ENCODE results near the gene SPNS3. TPM values are rescaled to one million over a fixed set of nuclear protein-coding genes. Genes with fewer than 3 reads are reported as not detected.

SPNS3 gene
- total and polyA plus RNA-seq, 10 of the 15 experiments (the other 5 are each of a cell fraction or from before 2014, with no cell fraction given), result 0.16 to 2.6 (median 0.97) TPM

DNA sequence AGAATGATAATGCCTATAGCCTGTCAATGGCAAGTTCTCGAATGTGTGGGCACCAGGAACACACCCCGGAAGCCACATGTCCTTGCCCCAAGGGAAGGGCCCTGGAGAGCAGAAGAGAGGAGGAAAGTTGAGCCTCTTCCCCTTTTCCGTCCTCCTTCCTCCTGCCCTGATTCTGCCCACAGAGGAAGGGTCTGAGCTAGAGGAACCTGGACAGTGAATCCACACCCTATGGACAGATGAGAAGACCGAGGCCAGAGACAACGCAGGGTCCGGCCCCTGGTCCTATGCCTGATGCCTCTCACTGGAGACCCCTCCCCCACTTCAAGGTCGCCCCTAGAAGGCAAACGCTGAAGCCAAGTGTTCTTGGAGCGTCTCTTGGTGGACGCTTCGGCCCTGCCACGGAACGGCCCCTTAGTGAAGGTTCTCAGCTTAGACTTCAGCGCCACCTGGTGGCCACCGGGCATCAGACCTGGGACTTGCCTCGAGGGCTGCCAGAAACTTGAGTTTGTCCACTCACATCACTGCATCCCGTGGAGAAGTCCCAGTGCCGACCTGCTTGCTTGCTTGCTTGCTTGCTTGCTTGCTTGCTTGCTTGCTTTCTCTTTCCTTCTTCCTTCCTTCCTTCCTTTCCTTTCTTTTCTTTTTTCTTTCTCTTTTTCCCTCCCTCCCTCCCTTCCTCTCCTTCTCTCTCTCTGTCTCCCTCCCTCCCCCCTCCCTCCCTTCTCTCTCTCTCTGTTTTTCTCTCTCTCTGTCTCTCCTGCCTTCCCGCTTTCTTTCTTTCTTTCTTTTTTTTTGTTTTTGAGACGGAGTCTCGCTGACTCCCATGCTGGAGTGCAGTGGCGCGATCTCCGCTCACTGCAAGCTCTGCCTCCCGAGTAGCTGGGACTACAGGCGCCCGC, 20.6 kb upstream of the SPNS3 start (continued):
- TF ChIP-seq ZNF592 (IDR thresholded peaks at IDR 0.05) (0 out of 2 replicates have a peak, but pooled peaks have one; percentile 35), RBBP5 (conservative IDR thresholded peaks at IDR 0.05) (no peak), BCLAF1 (IDR thresholded peaks at IDR 0.05) (no peak), RAD21 (IDR thresholded peaks at IDR 0.05; ENCODE audit: insufficient read depth, low read depth, low read length) (peak; percentile 100), IKZF1 (conservative IDR thresholded peaks at IDR 0.05) (peak; percentile 78), TCF12 (IDR thresholded peaks at IDR 0.05; ENCODE audit: low read depth, low read length) (no peak), PML (IDR thresholded peaks at IDR 0.05; ENCODE audit: low read length) (no peak), ESRRA (IDR thresholded peaks at IDR 0.05; ENCODE audit: low read length) (no peak), ZNF384 (IDR thresholded peaks at IDR 0.05; ENCODE audit: borderline replicate concordance, low read depth, low read length) (no peak), KAT2A (conservative IDR thresholded peaks at IDR 0.05; ENCODE audit: control insufficient read depth, low read depth, low read length) (no peak), MXI1 (IDR thresholded peaks at IDR 0.05; ENCODE audit: low read depth, low read length) (0 out of 2 replicates have a peak, but pooled peaks have one; percentile 45), ZBTB11 (CRISPR knock-in tag; IDR thresholded peaks at IDR 0.05) (no peak), TCF7 (IDR thresholded peaks at IDR 0.05; ENCODE audit: borderline replicate concordance) (no peak)
- TF ChIP-seq, protein P1, sequence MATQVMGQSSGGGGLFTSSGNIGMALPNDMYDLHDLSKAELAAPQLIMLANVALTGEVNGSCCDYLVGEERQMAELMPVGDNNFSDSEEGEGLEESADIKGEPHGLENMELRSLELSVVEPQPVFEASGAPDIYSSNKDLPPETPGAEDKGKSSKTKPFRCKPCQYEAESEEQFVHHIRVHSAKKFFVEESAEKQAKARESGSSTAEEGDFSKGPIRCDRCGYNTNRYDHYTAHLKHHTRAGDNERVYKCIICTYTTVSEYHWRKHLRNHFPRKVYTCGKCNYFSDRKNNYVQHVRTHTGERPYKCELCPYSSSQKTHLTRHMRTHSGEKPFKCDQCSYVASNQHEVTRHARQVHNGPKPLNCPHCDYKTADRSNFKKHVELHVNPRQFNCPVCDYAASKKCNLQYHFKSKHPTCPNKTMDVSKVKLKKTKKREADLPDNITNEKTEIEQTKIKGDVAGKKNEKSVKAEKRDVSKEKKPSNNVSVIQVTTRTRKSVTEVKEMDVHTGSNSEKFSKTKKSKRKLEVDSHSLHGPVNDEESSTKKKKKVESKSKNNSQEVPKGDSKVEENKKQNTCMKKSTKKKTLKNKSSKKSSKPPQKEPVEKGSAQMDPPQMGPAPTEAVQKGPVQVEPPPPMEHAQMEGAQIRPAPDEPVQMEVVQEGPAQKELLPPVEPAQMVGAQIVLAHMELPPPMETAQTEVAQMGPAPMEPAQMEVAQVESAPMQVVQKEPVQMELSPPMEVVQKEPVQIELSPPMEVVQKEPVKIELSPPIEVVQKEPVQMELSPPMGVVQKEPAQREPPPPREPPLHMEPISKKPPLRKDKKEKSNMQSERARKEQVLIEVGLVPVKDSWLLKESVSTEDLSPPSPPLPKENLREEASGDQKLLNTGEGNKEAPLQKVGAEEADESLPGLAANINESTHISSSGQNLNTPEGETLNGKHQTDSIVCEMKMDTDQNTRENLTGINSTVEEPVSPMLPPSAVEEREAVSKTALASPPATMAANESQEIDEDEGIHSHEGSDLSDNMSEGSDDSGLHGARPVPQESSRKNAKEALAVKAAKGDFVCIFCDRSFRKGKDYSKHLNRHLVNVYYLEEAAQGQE (IDR thresholded peaks at IDR 0.05; ENCODE audit: low read depth, low read length), result no peak
